ENCODE data around the gene PCSK2. TPM values are rescaled to one million over a fixed set of nuclear protein-coding genes. Genes with fewer than 3 reads are reported as not detected.

Gene PCSK2
- polyA plus RNA-seq, 2 donors: 0.02 to 0.13 TPM

DNA sequence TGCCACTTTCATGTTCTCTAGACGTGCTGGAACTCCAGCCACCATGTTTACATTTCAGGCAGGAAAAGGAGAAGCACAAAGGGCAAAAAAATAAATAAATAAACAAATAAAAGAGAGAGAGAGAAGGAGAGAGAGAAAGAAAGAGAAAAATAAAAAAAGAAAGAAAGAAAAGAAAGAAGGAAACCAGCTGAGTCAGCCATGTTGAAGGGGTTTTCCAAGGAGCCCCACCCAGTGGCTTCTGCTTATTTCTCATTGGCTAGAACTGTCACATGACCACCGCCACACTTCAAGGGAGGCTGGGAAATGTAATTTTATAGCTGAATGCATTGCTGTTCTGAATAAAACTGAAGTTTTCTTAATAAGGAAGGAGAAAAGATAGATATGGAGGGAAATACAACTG, 233.3 kb downstream of the PCSK2 start:
- no peaks in the 10 kb centered on the region for H3K9me3 ChIP-seq (ENCODE audit: control insufficient read depth in 2 of 2, insufficient read depth in 1 of 2, low read depth in 1 of 2, low read length in 1 of 2)
- H3K27ac ChIP-seq (ENCODE audit: low read depth in 2 of 2, low read length in 1 of 2): no peak overlapping the region
- H3K36me3 ChIP-seq (ENCODE audit: control insufficient read depth in 2 of 2, insufficient read depth in 2 of 2, low read length in 1 of 2): no peaks in the 10 kb centered on the region
- WGBS, 2 donors: 70 to 76% methylated on average over 2 of the region's 2 CpGs
- no peak overlapping the region for H3K4me3 ChIP-seq (ENCODE audit: low read depth in 1 of 2, low read length in 2 of 2)
- peaks cover 0 to 4% of the 10 kb centered on the region in 2 donors for H3K27me3 ChIP-seq (ENCODE audit: control insufficient read depth in 1 of 2, insufficient read depth in 2 of 2, low read length in 2 of 2)
- H3K4me1 ChIP-seq (ENCODE audit: control insufficient read depth in 2 of 2, insufficient read depth in 2 of 2, low read length in 1 of 2): no peaks in the 10 kb centered on the region

DNA sequence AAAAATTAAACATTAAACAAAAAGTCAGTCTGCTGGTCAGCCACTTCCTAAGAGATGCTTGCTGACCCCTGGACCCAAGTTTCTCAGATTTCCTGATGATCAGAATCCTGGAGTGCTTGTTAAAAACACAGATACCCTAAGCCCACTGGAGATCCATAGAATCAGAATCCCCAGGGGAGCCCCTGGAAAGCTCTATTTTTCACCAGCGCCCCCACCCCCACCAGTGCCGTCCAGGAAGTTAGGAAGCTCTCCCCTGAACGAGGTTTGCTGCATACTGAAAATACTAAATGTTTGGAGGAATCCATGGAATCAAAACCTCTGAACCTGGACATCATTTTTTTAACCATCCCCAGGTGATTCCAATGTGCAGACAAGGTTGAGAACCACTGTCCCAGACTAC, 235.1 kb downstream of the PCSK2 start:
- H3K4me3 ChIP-seq (ENCODE audit: low read depth in 1 of 2, low read length in 2 of 2): no peak overlapping the region
- H3K27me3 ChIP-seq (ENCODE audit: control insufficient read depth in 1 of 2, insufficient read depth in 2 of 2, low read length in 2 of 2): no peaks in the 10 kb centered on the region
- H3K36me3 ChIP-seq (ENCODE audit: control insufficient read depth in 2 of 2, insufficient read depth in 2 of 2, low read length in 1 of 2): no peaks in the 10 kb centered on the region
- 55 to 69% methylated on average over 3 of the region's 3 CpGs for WGBS, 2 donors
- no peaks in the 10 kb centered on the region for H3K9me3 ChIP-seq (ENCODE audit: control insufficient read depth in 2 of 2, insufficient read depth in 1 of 2, low read depth in 1 of 2, low read length in 1 of 2)
- H3K27ac ChIP-seq (ENCODE audit: low read depth in 2 of 2, low read length in 1 of 2): no peak overlapping the region
- no peaks in the 10 kb centered on the region for H3K4me1 ChIP-seq (ENCODE audit: control insufficient read depth in 2 of 2, insufficient read depth in 2 of 2, low read length in 1 of 2)

DNA sequence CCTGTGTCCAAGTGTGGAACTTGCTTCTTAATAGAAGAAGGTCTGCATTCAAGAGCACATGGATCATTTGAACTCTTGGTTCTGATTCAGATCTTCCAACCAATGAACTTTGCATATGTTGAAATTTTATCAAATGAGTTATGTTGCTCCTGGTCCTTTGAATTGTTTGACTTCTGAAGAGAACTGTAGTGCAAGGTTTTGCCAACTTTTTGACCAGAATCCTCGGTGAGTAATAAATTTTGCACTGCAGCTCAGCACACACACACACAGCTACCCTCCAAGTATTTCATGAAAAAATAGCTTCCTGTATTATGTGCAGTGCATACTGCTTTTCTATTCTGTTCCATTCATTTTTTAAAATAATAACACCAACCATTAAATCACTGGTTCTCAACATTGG, 236.9 kb downstream of the PCSK2 start:
- Histone ChIP-seq H3K27ac (ENCODE audit: low read depth in 2 of 2, low read length in 1 of 2) (no peak overlapping the region), H3K36me3 (ENCODE audit: control insufficient read depth in 2 of 2, insufficient read depth in 2 of 2, low read length in 1 of 2) (no peaks in the 10 kb centered on the region), H3K4me3 (ENCODE audit: low read depth in 1 of 2, low read length in 2 of 2) (no peak overlapping the region), H3K4me1 (ENCODE audit: control insufficient read depth in 2 of 2, insufficient read depth in 2 of 2, low read length in 1 of 2) (no peaks in the 10 kb centered on the region), H3K9me3 (ENCODE audit: control insufficient read depth in 2 of 2, insufficient read depth in 1 of 2, low read depth in 1 of 2, low read length in 1 of 2) (no peaks in the 10 kb centered on the region), H3K27me3 (ENCODE audit: control insufficient read depth in 1 of 2, insufficient read depth in 2 of 2, low read length in 2 of 2) (no peaks in the 10 kb centered on the region)
- 49 to 67% methylated on average over 1 of the region's 1 CpG for WGBS, 2 donors

DNA sequence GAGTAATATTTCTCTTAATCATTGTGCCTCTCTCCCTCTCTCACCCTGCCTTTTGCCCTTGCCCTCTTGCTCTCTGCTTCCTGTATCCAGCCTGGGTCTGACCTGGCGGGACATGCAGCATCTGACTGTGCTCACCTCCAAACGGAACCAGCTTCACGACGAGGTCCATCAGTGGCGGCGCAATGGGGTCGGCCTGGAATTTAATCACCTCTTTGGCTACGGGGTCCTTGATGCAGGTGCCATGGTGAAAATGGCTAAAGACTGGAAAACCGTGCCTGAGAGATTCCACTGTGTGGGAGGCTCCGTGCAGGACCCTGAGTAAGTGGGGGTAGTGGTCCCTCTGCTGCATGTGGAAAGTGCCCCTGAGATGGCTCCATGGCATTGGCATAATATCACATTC, 238.4 kb downstream of the PCSK2 start:
- H3K4me3 ChIP-seq (ENCODE audit: low read depth in 1 of 2, low read length in 2 of 2): no peak overlapping the region
- 93% methylated on average over 10 of the region's 10 CpGs for WGBS, 2 donors
- H3K27me3 ChIP-seq (ENCODE audit: control insufficient read depth in 1 of 2, insufficient read depth in 2 of 2, low read length in 2 of 2): no peaks in the 10 kb centered on the region
- no peak overlapping the region for H3K27ac ChIP-seq (ENCODE audit: low read depth in 2 of 2, low read length in 1 of 2)
- peaks cover 0 to 1% of the 10 kb centered on the region in 2 donors for H3K4me1 ChIP-seq (ENCODE audit: control insufficient read depth in 2 of 2, insufficient read depth in 2 of 2, low read length in 1 of 2)
- no peaks in the 10 kb centered on the region for H3K9me3 ChIP-seq (ENCODE audit: control insufficient read depth in 2 of 2, insufficient read depth in 1 of 2, low read depth in 1 of 2, low read length in 1 of 2)
- no peaks in the 10 kb centered on the region for H3K36me3 ChIP-seq (ENCODE audit: control insufficient read depth in 2 of 2, insufficient read depth in 2 of 2, low read length in 1 of 2)

DNA sequence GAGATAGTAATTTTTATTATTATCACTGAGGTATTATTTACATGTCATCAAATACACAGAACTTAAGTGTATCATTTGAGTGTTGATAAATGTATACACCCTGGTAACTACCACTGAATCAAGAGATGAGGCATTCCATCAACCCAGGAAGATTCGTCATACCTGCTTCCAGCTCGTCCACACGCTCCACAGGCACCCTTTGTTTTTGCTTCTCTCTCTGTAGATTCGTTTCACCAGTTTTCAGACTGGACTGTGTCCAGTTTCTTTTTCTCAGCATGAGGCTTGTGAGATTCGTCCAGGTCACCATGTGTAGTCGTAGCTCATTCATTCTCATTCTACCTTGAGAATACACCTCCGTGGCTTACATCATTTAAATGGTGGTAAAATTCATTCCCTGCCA, 239.8 kb downstream of the PCSK2 start:
- Histone ChIP-seq H3K36me3 (ENCODE audit: control insufficient read depth in 2 of 2, insufficient read depth in 2 of 2, low read length in 1 of 2) (no peaks in the 10 kb centered on the region), H3K27me3 (ENCODE audit: control insufficient read depth in 1 of 2, insufficient read depth in 2 of 2, low read length in 2 of 2) (no peaks in the 10 kb centered on the region), H3K4me1 (ENCODE audit: control insufficient read depth in 2 of 2, insufficient read depth in 2 of 2, low read length in 1 of 2) (peaks cover 0 to 1% of the 10 kb centered on the region in 2 donors), H3K27ac (ENCODE audit: low read depth in 2 of 2, low read length in 1 of 2) (no peak overlapping the region), H3K9me3 (ENCODE audit: control insufficient read depth in 2 of 2, insufficient read depth in 1 of 2, low read depth in 1 of 2, low read length in 1 of 2) (no peaks in the 10 kb centered on the region), H3K4me3 (ENCODE audit: low read depth in 1 of 2, low read length in 2 of 2) (no peak overlapping the region)
- 77 to 84% methylated on average over 7 of the region's 7 CpGs for WGBS, 2 donors

DNA sequence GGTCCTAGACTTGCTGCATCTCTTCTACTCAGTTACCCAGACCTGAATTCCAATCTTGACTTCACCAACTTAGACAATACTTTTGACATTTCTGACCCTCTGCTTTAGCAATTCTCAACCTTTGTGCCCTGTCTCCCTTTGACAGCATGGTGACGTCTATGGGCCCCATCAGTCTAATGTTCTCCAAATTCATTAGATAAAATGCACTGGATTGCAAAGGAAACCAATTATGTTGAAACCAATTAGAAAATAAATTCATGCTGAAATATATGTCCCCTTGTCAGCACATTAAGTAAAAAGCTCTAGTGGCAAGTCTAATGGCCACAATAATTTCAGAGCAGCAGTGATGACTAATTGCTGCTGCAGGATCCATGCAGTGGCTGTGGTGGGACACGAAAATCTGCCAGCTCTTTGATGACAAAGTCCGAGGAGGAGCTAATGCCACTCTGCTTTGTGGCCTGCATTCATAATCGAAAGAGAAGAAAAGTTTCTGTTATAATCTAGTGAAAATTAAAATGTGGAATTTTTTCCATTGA, 240.3 kb downstream of the PCSK2 start:
- H3K9me3 ChIP-seq (ENCODE audit: control insufficient read depth in 2 of 2, insufficient read depth in 1 of 2, low read depth in 1 of 2, low read length in 1 of 2): no peaks in the 10 kb centered on the region
- H3K27ac ChIP-seq (ENCODE audit: low read depth in 2 of 2, low read length in 1 of 2): no peak overlapping the region
- H3K4me1 ChIP-seq (ENCODE audit: control insufficient read depth in 2 of 2, insufficient read depth in 2 of 2, low read length in 1 of 2): peaks cover 0 to 1% of the 10 kb centered on the region in 2 donors
- no peak overlapping the region for H3K4me3 ChIP-seq (ENCODE audit: low read depth in 1 of 2, low read length in 2 of 2)
- no peaks in the 10 kb centered on the region for H3K27me3 ChIP-seq (ENCODE audit: control insufficient read depth in 1 of 2, insufficient read depth in 2 of 2, low read length in 2 of 2)
- 80% methylated on average over 4 of the region's 4 CpGs for WGBS, 2 donors
- H3K36me3 ChIP-seq (ENCODE audit: control insufficient read depth in 2 of 2, insufficient read depth in 2 of 2, low read length in 1 of 2): no peaks in the 10 kb centered on the region

DNA sequence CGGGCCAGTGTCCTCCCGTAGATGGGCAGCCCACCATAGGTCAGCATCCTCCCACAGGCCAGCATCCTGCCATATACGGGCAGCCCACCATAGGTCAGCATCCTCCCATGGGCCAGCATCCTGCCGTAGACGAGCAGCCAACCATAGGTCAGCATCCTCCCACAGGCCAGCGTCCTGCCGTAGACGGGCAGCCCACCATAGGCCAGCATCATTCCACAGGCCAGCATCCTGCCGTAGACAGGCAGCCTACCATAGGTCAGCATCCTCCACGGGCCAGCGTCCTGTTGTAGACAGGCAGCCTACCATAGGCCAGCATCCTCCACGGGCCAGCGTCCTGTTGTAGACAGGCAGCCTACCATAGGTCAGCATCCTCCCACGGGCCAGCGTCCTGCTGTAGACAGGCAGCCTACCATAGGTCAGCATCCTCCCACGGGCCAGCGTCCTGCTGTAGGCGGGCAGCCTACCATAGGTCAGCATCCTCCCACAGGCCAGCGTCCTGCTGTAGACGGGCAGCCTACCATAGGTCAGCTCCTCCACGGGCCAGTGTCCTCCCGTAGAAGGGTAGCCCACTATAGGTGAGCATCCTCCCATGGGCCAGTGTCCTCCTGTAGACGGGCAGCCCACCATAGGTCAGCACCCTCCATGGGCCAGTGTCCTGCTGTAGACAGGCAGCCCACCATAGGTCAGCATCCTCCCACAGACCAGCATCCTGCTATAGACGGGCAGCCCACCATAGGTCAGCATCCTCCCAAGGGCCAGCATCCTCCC, 241.4 kb downstream of the PCSK2 start:
- H3K4me3 ChIP-seq (ENCODE audit: low read depth in 1 of 2, low read length in 2 of 2): no peak overlapping the region
- H3K4me1 ChIP-seq (ENCODE audit: control insufficient read depth in 2 of 2, insufficient read depth in 2 of 2, low read length in 1 of 2): peaks cover 0 to 1% of the 10 kb centered on the region in 2 donors
- H3K27ac ChIP-seq (ENCODE audit: low read depth in 2 of 2, low read length in 1 of 2): no peak overlapping the region
- 86 to 88% methylated on average over 24 of the region's 24 CpGs for WGBS, 2 donors
- H3K9me3 ChIP-seq (ENCODE audit: control insufficient read depth in 2 of 2, insufficient read depth in 1 of 2, low read depth in 1 of 2, low read length in 1 of 2): no peaks in the 10 kb centered on the region
- no peaks in the 10 kb centered on the region for H3K27me3 ChIP-seq (ENCODE audit: control insufficient read depth in 1 of 2, insufficient read depth in 2 of 2, low read length in 2 of 2)
- no peaks in the 10 kb centered on the region for H3K36me3 ChIP-seq (ENCODE audit: control insufficient read depth in 2 of 2, insufficient read depth in 2 of 2, low read length in 1 of 2)

DNA sequence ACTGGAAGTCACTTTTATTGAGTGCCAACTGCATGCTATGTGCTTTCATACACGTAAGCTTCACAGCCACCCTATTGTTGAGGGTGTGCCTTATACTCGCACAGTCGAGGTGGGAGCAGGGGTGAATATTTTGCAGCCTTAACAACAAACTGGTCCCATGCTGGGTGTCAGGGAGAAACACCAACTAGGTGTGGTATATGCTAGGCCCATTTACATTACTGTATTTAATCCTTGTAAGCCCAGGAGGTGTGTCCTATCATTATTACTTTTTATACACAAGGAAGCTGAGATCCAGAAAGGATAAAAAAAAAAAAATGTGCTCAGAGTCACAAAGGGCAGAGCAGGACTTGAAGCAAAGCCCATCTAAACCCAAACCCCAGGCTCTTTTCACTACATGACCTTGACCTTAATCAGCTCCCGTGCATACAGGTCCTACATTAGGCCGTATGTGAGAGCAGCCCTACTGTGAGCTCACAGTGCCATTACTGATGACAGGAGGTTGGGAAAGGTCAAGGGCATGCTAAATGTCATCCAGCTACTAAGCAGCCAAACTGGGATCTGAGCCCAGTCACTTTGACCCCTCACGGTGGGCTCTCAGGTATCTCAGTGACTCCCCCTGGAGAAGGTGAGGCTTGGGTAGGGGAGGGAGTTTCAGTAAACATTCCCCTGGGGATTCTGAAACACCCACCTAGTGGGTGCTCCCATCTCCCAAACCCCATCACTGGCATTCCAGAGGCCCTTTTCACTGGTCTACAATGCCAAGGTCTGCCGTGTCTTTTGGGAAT, 242.6 kb downstream of the PCSK2 start:
- Histone ChIP-seq H3K27me3 (ENCODE audit: control insufficient read depth in 1 of 2, insufficient read depth in 2 of 2, low read length in 2 of 2) (no peaks in the 10 kb centered on the region), H3K9me3 (ENCODE audit: control insufficient read depth in 2 of 2, insufficient read depth in 1 of 2, low read depth in 1 of 2, low read length in 1 of 2) (no peaks in the 10 kb centered on the region), H3K4me3 (ENCODE audit: low read depth in 1 of 2, low read length in 2 of 2) (no peak overlapping the region), H3K4me1 (ENCODE audit: control insufficient read depth in 2 of 2, insufficient read depth in 2 of 2, low read length in 1 of 2) (peaks cover 0 to 1% of the 10 kb centered on the region in 2 donors), H3K27ac (ENCODE audit: low read depth in 2 of 2, low read length in 1 of 2) (no peak overlapping the region), H3K36me3 (ENCODE audit: control insufficient read depth in 2 of 2, insufficient read depth in 2 of 2, low read length in 1 of 2) (no peaks in the 10 kb centered on the region)
- 82 to 83% methylated on average over 7 of the region's 7 CpGs for whole genome bisulfite sequencing, 2 donors

DNA sequence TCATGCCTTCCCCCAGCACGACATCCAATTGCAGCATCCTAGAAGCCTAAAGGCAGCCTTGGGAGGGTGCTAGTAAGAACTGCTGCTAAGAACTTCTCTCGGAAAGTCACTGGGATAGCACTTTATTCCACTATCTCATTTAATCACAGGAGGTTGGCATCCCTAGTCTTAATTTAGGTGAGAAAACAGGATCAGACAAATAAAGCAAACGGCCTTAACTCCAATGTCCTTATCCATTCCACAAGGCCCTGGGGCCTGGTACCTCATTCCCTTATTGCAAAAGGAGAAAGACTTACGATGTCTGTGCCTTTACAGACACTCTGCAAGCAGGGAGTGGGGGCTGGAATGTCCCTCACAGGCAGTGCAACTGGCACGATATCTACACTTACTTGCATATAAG, 243.7 kb downstream of the PCSK2 start:
- Histone ChIP-seq H3K9me3 (ENCODE audit: control insufficient read depth in 2 of 2, insufficient read depth in 1 of 2, low read depth in 1 of 2, low read length in 1 of 2) (no peaks in the 10 kb centered on the region), H3K36me3 (ENCODE audit: control insufficient read depth in 2 of 2, insufficient read depth in 2 of 2, low read length in 1 of 2) (no peaks in the 10 kb centered on the region), H3K27ac (ENCODE audit: low read depth in 2 of 2, low read length in 1 of 2) (no peak overlapping the region), H3K4me3 (ENCODE audit: low read depth in 1 of 2, low read length in 2 of 2) (no peak overlapping the region), H3K4me1 (ENCODE audit: control insufficient read depth in 2 of 2, insufficient read depth in 2 of 2, low read length in 1 of 2) (peaks cover 0 to 1% of the 10 kb centered on the region in 2 donors), H3K27me3 (ENCODE audit: control insufficient read depth in 1 of 2, insufficient read depth in 2 of 2, low read length in 2 of 2) (no peaks in the 10 kb centered on the region)
- 92 to 93% methylated on average over 5 of the region's 5 CpGs for WGBS, 2 donors

Measured in esophagus (tissue), 2 donors.